Osteocyte (in vitro differentiated cells): ENCODE results near the gene NTNG1. TPM values are rescaled to one million over a fixed set of nuclear protein-coding genes. Genes with fewer than 3 reads are reported as not detected.

Experiments used
- DNase-seq: peaks from one replicate; pipeline ENCODE4 v3.0.0; 2021; ENCODE audit warnings: mixed read lengths; ENCODE audit not compliant: unreplicated experiment; ENCODE audit errors: extremely low spot score
- H3K27ac Mint-ChIP-seq: one replicate; pipeline ENCODE4 v1.8.0; 2021; ENCODE audit warnings: mild to moderate bottlenecking, mixed read lengths; ENCODE audit not compliant: unreplicated experiment
- H3K27me3 Mint-ChIP-seq: one replicate; pipeline ENCODE4 v1.8.0; 2021; ENCODE audit warnings: mixed read lengths; ENCODE audit not compliant: unreplicated experiment
- H3K36me3 Mint-ChIP-seq: one replicate; pipeline ENCODE4 v1.8.0; 2021; ENCODE audit warnings: mixed read lengths; ENCODE audit not compliant: unreplicated experiment
- H3K4me1 Mint-ChIP-seq: one replicate; pipeline ENCODE4 v1.8.0; 2021; ENCODE audit warnings: mixed read lengths; ENCODE audit not compliant: unreplicated experiment
- H3K4me3 Mint-ChIP-seq: one replicate; pipeline ENCODE4 v1.8.0; 2021; ENCODE audit warnings: mild to moderate bottlenecking, moderate library complexity, mixed read lengths; ENCODE audit not compliant: unreplicated experiment
- H3K9me3 Mint-ChIP-seq: one replicate; pipeline ENCODE4 v1.8.0; 2021; ENCODE audit warnings: mixed read lengths; ENCODE audit not compliant: unreplicated experiment
- total RNA-seq: library from RNA; stranded (reverse); gene quantifications from 2 replicates; pipeline ENCODE4 v1.2.1, GENCODE V29; 2021
- TF ChIP-seq, protein P1 (sequence below): fragments of 200-600 bp; sonication (generic); IDR thresholded peaks from 2 replicates; pipeline ENCODE4 v1.5.0; 2021; ENCODE audit warnings: antibody characterized with exemption, mild to moderate bottlenecking, moderate library complexity

The NTNG1 gene
- total RNA-seq, 1 donor from 2014 or later, result not detected

DNA sequence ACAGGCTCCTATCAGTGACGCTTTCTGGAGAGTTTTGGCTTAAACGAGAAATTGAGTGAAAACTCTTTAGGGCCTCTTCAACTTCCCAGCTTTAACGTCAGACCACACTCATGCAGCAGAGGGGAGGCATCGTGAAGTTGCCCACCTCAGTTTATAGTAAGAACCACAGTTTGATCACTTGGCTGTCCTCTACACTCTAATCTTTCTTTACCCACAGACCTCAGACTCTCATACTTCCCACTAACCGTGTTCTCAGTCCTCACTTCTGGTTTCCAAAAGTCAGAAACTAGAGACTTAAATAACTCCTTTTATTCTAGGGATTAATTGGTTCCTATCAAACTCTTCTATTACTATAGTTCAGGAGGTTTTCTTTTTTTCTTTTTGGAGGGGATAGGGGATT, 302.2 kb downstream of the NTNG1 start:
- TF ChIP-seq, protein P1, sequence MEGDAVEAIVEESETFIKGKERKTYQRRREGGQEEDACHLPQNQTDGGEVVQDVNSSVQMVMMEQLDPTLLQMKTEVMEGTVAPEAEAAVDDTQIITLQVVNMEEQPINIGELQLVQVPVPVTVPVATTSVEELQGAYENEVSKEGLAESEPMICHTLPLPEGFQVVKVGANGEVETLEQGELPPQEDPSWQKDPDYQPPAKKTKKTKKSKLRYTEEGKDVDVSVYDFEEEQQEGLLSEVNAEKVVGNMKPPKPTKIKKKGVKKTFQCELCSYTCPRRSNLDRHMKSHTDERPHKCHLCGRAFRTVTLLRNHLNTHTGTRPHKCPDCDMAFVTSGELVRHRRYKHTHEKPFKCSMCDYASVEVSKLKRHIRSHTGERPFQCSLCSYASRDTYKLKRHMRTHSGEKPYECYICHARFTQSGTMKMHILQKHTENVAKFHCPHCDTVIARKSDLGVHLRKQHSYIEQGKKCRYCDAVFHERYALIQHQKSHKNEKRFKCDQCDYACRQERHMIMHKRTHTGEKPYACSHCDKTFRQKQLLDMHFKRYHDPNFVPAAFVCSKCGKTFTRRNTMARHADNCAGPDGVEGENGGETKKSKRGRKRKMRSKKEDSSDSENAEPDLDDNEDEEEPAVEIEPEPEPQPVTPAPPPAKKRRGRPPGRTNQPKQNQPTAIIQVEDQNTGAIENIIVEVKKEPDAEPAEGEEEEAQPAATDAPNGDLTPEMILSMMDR, result no peak
- no peak for DNase-seq
- H3K4me3 Mint-ChIP-seq, result no peak overlapping the region
- H3K4me1 Mint-ChIP-seq, result no peaks in the 10 kb centered on the region
- H3K9me3 Mint-ChIP-seq, result no peaks in the 10 kb centered on the region
- no peaks in the 10 kb centered on the region for H3K27me3 Mint-ChIP-seq
- no peak overlapping the region for H3K27ac Mint-ChIP-seq
- H3K36me3 Mint-ChIP-seq, result no peaks in the 10 kb centered on the region

DNA sequence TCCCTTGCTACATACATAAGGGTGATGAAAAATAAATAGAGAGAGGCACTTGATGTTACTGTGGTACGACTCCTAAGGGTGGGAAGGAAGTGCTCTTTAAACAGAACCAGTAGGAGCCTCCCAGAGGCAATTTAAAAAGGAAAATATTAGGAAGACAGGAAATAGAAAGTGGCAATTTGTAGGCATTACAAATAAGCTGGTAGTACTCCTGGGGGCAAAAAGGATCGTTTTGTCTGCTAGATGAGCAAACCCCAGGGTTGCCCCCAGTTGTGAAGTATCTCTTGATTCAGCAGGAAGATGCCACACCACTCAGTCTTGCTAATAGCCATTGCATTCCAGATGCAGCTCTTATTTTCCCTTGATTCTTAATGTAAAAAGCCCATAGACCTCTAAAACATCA, 303.0 kb downstream of the NTNG1 start:
- Mint-ChIP-seq H3K4me3 (no peak overlapping the region), H3K27me3 (no peaks in the 10 kb centered on the region), H3K4me1 (no peaks in the 10 kb centered on the region), H3K36me3 (no peaks in the 10 kb centered on the region), H3K9me3 (no peaks in the 10 kb centered on the region), H3K27ac (no peak overlapping the region)
- DNase-seq, result no peak
- TF ChIP-seq, protein P1, result no peak

DNA sequence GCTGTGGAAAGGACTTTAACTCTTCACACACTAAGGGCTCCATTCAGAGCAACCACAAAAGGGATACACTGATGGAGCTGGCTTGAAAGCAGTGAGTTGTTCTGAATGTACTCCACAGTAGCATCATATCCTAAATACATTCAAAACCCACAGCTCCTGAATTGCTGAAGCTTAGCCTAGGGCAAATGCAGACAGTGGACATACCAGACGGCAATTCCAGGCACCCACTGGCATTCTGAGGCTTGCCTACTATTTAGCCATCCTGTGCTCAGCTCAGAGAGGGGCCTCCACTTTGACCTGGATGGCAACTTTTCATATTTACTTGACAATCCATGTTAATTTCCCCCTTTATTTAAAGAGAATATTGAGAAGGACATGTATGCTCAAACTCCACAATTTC, 303.5 kb downstream of the NTNG1 start:
- TF ChIP-seq, protein P1, result no peak
- Mint-ChIP-seq H3K9me3 (no peaks in the 10 kb centered on the region), H3K27ac (no peak overlapping the region), H3K27me3 (no peaks in the 10 kb centered on the region), H3K4me3 (no peak overlapping the region), H3K36me3 (no peaks in the 10 kb centered on the region), H3K4me1 (no peaks in the 10 kb centered on the region)
- DNase-seq, result no peak

DNA sequence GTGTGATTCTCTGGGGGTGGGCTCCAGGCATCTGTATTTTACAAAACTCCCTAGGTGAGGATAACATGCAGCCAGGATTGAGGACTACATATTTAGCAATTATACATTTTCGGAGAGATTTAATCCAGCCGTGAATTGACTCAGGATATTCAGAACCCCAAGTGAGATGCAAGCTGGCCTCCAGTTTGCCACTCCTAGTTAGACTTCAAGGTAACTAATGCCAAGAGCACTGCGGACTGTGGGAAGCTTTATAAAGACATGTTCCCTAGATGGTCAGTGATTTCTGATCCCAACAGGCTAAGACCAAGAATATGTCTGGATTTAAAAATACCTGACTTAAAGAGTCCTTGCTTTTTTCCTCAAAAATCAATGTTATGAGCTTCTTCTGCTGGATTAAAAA, 308.5 kb downstream of the NTNG1 start:
- no peak overlapping the region for H3K27ac Mint-ChIP-seq
- no peaks in the 10 kb centered on the region for H3K9me3 Mint-ChIP-seq
- H3K36me3 Mint-ChIP-seq, result no peaks in the 10 kb centered on the region
- H3K27me3 Mint-ChIP-seq, result no peaks in the 10 kb centered on the region
- no peaks in the 10 kb centered on the region for H3K4me1 Mint-ChIP-seq
- TF ChIP-seq, protein P1, result no peak
- no peak overlapping the region for H3K4me3 Mint-ChIP-seq
- DNase-seq, result no peak

DNA sequence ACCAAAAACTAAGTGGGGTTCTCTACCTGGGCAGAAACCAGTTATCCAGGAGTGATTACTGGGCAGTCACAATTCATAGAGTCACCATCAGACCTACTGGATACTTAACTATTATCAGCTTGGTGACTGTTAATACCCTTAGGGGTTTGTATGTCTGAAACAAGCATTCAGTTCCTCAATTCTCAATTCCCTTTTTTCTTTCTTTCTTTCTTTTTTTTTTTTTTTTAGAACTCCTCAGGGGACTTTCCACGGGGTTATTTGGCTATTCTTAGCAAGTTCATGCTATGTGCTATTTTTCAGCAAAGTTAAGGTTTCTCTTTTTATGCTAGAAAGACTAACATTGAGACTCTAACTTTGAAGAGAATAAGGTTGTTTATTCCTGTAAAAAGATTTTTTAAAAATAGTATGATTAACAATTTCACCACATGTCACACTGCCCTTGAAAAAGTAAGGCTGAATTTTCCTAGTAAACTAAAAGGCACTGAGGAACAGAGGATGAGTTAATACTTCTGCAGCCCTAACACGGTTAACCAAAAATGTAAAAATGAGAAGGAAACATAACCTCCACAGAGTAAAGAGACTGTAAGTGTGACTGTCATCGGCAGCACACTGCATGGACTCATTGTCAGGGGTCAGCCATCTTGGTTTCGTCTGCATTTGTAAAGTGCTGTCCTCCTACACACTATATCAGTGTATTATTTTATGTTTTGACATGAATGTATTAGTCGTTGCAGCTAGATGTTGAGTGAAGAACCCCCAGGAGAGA, 310.2 kb downstream of the NTNG1 start:
- H3K4me1 Mint-ChIP-seq, result no peaks in the 10 kb centered on the region
- H3K27me3 Mint-ChIP-seq, result no peaks in the 10 kb centered on the region
- TF ChIP-seq, protein P1, result no peak
- H3K36me3 Mint-ChIP-seq, result no peaks in the 10 kb centered on the region
- no peak for DNase-seq
- H3K27ac Mint-ChIP-seq, result no peak overlapping the region
- no peak overlapping the region for H3K4me3 Mint-ChIP-seq
- H3K9me3 Mint-ChIP-seq, result no peaks in the 10 kb centered on the region
